Stimulated activated CD8-positive, alpha-beta memory T cell treated with anti-CD3 and anti-CD28 coated beads, Interleukin-7, amount 100 ng/mL, for 48 hours (primary cell): Measurements from ENCODE around the gene TMPRSS6.

Experiments used
- DNase-seq, 2 donors: peaks; one replicate each; pipeline ENCODE4 v3.0.0-alpha.2; 2020; ENCODE audit warnings: low read depth in 1 of 2; ENCODE audit errors: extremely low read depth in 1 of 2

TMPRSS6 gene

DNA sequence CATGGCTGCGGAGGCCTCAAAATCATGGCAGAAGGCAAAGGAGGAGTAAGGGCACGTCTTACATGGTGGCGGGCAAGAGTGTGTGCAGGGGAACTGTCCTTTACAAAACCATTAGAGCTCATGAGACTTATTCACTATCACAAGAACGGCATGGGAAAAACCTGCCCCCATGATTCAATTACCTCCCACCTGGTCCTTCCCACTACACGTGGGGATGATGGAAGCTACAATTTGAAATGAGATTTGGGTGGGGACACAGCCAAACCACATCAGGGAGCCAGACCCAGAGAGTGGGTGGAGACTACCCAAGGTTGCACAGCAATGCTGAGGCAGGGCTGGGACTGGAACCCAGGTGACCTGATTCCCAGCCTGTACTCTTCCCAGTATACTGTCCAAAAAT is 8.6 kb upstream of the TMPRSS6 start:
- DNase-seq: no peak

DNA sequence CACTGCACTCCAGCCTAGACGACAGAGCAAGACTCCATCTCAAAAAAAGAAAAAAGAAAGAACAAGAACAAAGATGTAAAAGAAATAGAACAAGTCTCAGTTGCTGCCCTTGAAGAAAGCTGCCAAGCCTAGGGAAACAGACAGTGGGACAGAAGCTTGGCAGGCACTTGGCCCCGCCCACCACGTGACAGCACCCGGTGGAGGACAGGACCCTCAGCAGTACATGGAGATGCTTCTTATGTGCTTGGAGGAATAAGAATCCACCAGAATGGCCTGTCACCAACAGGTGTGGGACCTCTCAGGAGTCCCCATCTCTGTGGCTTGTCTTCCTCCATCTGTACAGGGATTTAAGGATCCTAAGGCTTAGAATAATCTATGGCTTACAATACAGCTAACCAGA is 7.6 kb upstream of the TMPRSS6 start:
- no peak for DNase-seq

DNA sequence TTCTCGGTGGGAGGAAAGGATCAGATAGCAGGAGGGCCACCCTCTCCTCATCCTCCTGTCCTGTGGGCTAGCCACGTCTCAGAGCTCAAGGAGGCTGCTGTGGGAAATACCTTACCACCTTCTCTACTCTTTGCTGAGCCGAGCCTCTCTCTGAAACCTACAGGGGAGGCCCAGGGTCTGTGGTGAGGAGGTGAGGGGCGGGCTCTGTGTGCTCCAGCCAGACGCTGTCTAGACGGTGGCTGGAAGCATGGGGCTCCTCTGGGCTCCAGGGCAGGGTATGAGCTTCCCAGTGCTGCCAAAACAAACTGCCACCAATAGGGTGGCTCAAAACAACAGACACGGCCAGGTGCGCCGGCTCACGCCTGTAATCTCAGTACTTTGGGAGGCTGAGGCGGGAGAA is 5.5 kb upstream of the TMPRSS6 start:
- no peak for DNase-seq

GRCh38 chr22:37113757-37114156 is 4.2 kb upstream of the TMPRSS6 start:
- DNase-seq: no peak

DNA sequence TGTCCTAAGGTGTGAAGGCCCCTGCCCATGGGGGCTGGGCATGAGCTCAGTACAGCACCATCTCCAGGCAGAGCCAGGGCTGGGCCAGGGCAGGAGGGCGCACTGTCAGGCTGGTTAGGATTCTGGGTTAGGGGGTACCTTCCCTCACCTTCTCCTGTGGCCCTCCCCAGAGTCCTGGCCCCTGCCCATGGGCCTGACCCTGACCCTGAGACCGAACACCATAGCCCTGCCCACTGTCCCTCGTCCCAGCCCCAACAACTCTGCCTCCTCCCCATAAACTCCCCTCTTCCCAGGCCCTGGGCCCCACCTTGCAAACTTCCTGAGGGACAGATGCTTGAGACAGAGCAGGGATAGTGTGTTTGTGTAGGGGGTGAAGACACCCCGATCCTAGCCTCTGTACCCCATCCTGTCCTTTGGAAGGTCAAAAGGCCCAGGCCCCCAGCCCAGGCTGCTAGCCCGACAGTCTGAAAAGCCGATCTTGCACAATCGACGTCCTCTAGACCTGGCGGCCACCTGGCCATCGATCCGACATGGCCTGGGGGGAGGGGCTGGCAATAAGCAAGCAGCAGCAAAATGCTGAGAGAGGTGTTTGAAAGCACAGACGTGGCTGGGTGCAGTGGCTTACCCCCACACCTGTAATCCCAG is 2.7 kb upstream of the TMPRSS6 start:
- no peak for DNase-seq

GRCh38 chr22:37111156-37111717 is 1.7 kb upstream of the TMPRSS6 start:
- DNase-seq: no peak

DNA sequence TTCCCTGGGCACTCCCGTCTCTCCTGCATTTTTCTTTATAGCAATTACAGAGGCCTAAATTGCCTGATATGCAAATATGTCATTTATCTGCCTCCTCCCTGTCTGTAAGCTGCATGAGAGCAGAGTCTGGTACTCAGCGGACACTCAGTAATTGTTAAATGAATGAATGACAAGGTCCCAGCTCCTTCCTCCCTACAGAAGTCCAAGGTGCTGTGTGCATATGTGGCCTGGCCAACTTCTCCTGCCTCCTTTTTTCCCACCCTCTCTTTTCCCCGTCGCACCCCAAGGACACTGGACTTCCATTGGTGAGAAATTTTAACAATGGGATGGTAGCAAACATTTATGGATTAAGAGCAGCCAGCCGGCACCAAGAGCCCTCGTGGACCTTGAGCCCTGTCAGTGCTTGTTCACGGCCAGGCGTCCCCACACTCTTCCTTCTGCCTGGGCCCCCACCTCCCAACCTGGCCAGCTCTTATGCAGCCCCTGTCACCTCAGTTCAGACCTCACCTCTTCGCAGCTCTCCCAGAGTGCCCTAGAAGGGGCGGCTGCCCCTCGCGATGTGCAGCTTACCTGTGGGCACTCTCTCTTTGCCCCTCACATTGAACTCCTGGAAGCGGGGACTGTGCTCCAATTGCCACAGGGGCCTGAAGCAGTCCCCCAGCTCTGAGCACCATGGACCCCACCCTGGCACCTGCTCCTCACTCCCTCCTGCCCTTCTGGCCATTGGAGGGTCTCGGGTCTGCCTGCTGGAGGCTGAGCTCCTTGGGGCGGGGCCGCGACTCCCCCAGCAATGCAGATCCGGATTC is 1.5 kb downstream of the TMPRSS6 start:
- DNase-seq: no peak

- no peak for DNase-seq
These were observed 3.5 kb downstream of the TMPRSS6 start for GRCh38 chr22:37105990-37106389.

DNA sequence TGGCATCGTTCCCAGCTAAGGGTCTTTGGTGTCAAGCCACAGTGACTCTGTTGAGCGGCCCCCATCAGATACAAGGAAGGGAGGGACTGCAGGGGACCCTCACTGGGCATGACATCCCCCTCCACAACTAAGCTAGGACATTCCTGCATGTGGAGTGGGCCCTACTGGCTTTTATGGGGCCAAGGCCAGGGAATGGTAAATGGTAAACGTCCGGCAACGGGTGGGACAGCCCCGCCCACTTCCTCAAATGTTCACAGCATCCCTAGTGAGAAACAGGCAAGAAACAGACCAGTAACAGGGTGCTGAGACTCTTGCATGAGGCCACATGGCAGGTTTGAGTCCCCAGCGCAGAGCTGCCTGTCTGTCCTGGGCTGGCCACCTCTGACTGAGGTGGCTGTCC is 4.4 kb downstream of the TMPRSS6 start:
- DNase-seq: no peak

- no peak for DNase-seq
These were observed 5.7 kb downstream of the TMPRSS6 start for GRCh38 chr22:37103656-37104452.

DNA sequence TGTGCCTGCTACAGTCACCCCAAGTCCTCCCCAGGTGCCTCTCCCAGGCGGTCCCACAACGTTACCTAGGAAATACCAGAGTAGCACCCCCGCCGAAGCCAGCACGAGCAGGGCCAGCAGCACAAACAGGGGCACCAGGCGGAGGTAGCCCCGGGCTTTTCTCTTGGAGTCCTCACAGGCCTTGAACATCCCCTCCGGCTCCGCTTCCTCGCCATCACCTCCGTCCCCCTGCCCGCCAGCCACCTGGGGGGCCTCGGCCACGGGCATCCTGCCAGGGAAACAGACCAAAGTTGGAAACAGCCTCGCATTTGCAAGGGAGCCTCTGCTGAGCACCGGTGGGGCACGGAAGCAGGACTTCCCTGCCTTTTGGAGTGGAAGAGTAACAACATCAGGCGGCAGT is 6.4 kb downstream of the TMPRSS6 start:
- no peak for DNase-seq

DNA sequence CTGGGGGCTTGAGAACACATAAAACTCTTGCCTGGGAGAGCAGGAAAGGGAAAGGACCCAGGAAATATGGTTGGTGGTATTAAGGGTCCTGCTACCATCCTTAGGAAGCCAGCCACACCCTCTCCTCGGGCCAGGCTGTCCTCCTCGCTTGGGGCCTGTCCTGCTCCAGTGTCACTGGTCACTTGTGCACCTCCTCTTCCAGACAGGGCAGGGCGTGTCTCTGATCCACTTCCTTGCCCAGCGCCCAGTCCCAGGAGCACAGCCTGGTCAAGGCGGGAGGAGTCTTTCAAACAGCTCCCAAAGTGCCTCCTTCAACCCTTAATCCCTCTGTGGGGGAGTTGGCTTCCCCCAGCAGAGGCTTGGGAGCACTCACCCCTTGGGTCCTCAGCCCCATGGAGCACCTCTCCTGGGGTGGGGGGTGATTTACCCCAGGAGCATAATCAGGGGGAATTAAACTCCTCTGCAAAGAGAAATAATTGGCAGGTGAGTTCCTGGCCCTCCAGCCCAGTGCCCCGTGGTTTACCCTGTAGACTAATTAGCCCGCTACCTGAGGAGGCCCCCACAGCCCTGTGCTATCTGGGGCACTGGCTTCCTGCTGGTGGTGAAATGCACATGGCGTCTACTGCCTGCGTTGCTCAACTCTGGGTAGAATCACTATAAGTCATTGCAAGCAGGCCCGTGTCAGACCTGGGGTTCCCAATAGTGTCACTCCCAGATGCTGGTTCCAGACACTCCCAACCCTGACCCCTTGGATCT is 8.0 kb downstream of the TMPRSS6 start:
- no peak for DNase-seq

- DNase-seq: no peak
These were observed 8.9 kb downstream of the TMPRSS6 start for GRCh38 chr22:37100589-37101127.

GRCh38 chr22:37098976-37099591 is 10.4 kb downstream of the TMPRSS6 start:
- no peak for DNase-seq

- no peak for DNase-seq
These were observed 12.2 kb downstream of the TMPRSS6 start for GRCh38 chr22:37097346-37097745.

- peak in 1 of 2 donors; percentile 85 for DNase-seq
These were observed 14.4 kb downstream of the TMPRSS6 start for GRCh38 chr22:37095113-37095512.

GRCh38 chr22:37094239-37094638 is 15.3 kb downstream of the TMPRSS6 start:
- no peak for DNase-seq

DNA sequence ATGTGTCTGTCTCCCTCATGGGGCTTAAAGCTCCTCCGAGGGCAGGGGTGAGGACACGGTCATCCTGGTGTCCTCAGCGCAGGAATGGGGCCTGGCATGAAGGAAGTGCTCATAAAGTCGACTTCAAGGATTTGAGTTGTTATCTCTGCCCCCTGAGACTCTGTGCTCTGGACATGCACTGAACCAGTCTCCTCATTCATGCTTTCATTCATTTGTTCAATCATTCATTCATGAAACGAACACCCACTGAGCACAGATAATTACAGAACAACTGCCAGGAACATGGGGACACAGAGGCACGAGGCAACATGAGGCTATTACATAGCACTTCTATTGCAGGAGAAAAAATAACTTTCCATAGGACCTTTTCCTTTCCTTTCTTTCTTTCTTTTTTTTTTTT is 16.5 kb downstream of the TMPRSS6 start:
- no peak for DNase-seq

DNA sequence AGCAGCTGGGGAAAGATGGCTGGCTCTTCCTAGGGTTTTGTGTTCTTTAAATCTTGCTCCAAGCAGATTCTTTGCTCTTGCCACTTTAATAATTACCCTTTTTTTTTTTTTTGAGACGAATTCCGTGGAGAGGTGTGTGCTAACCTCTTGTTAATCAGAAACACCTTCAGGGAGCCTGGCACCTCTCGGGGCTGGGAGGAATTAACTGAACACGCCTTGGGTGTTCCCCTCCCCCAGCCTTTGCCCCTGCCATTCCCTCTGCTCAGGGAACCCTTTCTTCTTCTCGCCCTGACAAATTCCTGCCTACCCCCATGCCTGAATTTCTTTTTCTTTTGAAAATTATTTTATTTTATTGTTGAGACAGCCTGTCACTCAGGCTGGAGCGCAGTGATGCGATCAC is 17.5 kb downstream of the TMPRSS6 start:
- no peak for DNase-seq
